Raji (cell line): ENCODE measurements around the gene TPO.

Experiments
- POLR2A ChIP-seq: IDR thresholded peaks from 2 replicates; pipeline ENCODE4 v1.6.1; 2011; ENCODE audit warnings: low read depth, low read length, control low read depth; ENCODE audit not compliant: insufficient read depth

TPO gene

DNA sequence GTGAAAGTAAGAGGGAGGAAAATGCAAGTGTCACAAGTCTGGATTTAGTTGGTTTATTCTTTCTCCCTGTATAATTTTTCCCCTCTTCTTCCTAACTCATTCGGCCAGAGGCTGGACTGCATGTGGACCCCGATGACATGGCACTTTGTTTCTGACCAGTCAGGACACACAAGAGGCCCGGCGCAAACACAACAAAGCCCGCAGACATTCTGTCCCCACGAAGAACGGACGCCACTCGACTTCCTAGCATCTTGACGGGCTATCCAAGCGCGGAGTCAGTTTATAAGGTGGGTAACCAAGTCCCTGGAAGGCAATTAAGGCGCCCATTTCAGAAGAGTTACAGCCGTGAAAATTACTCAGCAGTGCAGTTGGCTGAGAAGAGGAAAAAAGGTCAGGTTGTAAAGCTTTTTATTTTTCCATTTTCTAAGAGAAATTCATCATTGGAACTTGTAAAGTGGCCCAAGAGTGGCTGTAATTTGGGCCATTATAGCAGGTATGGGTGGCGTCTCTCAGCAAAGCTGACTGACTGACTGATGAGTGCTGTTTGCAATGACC, at the start of gene TPO:
Gene TPO, plus strand, starts transcription at position 308 of the 555 bp plus-strand sequence. CDS start 946 bp downstream, outside the sequence.
- no peak for TF ChIP-seq POLR2A

DNA sequence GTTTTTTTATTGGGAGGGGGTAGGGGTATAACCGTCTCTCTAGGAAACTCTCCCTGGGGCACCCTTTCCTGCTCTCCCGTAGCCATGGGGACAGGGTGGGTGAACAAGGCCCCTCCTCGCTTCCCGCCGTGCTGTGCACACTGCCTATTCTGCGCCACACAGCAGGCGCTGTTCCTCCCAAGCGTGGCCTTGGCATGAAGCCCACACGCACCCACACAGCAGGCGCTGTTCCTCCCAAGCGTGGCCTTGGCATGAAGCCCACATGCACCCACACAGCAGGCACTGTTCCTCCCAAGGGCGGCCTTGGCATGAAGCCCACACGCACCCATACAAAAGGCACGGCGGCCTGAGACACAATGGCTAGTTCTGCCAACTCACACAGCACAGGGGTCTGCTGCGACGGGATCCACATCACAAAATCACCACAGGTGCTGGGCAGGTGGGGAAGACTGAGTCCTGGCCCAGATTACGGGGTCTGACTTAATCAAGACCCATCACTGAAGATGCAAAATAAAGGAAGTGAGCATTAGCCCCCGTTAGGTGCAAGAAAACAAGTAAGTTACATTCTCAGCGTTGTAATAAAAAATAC, 46.6 kb upstream of the TPO start:
- TF ChIP-seq POLR2A, result no peak

DNA sequence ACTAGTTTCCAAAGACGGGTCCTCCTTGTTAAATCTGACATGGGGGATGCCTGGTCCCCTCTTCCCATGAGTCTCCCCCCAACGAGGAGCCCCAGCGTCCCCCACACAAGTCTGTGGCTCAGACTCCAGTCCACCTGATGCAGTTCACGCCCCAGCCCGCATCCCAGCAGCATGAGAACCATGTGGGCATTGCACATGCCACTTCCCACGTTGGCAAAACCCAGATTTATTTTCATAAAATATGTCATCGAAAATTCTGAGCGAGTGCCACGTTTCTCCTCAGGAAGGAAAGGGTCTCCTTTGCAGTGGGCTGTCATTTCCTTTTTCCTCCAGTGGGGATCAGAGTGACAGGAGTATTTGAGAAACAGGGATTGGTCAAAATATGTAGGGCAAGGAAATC, 45.7 kb upstream of the TPO start:
- no peak for TF ChIP-seq POLR2A

DNA sequence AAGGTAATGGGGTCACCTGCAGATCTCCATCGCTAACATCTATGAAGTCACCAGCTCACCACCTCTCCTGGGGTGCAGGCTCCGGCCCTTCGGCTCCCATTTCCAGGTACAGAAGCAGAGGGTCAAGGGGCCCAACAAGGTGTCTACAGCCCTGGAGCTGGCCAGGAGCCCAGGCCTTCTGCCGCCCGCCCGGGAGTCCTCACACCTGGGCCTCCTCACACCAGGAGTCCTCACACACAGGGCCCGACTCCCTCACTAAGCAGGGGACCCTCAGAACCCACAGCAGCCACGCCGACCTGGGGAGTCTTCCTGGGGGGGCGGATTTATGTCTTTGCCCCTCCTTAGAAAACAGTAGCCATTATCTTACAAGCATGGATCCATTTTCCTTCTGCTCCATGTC, 43.4 kb upstream of the TPO start:
- TF ChIP-seq POLR2A, result no peak

DNA sequence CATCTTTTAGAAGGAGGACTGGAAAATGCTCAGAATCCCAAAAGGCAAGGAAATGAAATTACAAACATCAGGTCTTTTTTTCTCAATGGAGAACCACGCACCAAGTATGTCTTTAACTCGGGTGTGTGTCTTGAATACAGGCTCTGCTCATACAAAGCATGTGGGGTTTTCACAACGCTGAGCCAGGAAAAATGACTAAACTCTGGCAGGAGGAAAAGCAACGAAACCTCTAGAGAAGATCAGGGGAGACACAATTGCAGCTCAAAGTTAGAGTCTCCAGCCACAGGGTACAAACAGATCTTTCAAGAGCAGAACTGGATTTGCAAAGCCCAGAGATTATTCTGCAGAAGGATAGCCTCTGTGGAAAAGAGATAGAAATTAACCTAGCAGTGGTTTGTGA, 42.8 kb upstream of the TPO start:
- TF ChIP-seq POLR2A, result no peak

DNA sequence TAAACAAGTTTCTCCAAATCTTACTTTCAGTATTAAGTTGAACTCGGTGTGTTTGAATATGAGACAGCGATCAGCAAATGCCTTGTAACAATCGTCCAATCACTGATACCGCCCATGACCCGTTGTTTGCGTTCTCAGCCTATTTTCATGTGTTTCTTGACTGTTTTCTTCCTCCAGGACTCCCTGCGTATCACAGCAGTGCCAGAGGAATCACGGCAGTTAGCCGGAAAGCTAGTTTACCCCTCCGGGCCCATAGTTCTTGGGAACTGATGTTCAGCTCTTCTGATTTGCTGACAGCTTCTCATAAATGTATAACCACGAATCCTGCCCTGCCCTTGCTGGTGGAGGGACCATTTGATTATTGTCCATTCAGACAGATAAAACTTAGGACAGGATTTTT, 42.2 kb upstream of the TPO start:
- no peak for TF ChIP-seq POLR2A

DNA sequence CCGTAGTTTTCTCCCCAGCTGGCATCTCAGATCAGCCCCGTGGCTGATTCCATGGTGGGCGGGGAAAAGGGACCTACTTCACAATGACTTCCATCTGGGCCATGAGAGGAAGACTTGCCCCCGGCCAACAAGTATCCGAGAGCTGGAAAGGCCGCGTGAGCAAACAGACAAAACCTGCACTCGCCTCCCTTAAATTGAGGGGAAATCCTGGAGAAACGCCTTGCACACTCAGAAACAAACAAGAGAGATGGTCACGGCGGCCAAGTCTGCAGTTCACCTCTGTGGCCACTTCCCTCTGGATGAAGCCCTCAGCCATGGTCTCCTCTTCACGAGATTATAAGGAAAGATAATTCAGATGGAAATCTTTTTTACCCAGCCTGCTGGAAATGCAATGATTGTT, 39.4 kb upstream of the TPO start:
- no peak for TF ChIP-seq POLR2A

DNA sequence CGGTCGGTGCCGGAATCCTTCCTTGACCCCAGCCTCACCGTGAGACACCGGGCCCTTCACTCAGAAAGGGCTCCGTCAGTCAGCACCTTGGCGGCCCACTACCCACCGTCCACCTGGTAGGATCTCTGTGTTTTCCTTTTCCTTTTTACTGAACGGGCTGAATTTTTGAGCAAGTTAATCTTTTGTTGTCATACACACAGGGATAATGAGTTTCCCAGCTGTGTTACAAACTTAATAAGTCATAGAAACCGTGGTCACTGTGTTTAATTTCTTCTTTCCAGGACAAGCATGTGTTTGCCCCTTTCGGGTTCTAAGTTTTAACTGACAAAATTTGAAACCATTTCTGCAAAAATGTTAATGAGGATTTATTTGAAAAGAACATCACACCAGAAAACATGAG, 39.0 kb upstream of the TPO start:
- no peak for TF ChIP-seq POLR2A

DNA sequence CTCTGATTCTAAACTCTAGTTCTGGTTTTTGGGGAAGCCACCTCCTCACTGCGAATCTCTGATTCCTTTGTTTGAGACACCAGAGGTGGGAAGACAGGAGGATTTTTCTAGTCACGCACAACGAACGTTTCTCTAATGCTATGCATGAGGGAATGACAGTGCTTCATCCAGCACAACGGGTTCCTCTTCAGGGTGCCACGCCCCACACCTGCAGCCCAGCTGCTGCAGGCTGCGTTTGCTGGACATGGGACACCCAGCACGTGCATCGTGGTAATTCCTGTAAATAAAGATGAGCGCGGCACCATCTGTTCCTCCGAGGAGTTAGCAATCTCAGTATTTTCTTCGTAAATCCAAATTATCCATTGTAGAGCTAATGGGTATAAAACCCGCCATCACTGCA, 37.5 kb upstream of the TPO start:
- no peak for TF ChIP-seq POLR2A

DNA sequence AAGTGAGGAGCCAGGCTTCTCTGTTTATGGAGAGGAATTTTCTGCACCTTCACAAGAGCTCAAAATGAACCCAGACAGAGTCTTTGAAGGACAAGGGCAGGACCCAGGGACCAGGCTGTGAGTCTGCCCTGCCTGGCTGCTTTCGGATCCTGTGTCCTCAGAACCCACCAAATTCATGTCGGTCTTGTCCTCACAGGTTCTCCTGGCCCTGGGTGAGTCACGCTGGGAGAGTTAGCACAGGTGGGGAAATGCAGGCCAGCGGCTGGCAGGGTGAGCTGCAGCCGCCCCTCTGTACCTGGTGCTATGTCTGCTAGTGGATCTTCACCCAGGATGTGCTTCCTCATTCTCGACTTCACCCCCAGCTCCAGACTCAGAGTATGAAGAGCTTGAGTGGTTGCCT, 35.8 kb upstream of the TPO start:
- TF ChIP-seq POLR2A, result no peak

DNA sequence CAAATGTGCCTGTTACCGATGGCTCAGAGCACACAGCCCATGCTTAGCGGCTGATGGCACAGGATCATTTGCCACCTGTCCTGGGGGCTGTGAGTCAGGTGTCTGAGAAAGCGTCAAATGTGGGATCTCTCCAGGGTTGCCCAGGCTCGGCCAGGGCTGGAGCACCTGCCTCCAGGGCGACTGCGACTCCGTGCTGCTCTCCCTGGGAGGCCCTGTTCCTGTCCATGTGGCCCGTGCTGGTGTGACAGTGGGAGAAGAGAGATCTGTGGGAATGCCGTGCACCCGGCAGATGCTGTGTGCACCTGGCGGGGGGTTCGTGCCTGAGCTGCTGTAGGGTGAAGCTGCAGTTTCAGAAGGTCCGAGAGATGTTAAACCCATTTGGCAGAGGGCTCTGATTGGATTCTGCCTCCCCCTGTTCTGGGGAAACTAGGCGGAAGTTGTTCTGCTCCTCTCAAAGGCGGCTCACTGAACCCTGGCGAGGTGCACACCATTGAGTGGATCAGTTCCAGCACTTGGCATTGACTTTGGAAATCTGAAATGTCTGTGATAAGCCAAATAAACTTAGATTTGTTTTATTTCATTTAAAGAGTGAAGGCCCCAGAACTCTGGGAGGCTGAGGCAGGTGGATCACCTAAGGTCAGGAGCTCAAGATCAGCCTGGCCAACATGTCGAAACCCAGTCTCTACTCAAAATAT, 34.7 kb upstream of the TPO start:
- no peak for TF ChIP-seq POLR2A

DNA sequence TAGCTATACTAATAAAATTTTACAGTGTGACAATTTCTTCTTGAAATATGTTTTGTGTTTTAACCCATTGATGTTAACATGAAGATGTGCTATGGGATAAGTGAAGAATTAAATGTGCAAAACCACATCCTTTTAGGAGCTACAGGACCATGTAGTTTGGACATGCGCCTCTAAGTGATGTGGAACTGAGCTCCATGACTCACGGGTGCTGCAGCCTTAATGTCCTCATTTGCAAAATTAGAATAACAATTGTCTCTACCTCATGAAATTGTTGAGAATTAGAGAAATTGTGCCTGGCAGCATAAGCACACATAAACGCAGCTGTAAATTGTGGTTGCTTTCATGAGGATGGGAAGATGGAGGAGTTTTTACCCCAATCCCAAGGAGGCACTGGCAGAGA, 31.6 kb upstream of the TPO start:
- no peak for TF ChIP-seq POLR2A

DNA sequence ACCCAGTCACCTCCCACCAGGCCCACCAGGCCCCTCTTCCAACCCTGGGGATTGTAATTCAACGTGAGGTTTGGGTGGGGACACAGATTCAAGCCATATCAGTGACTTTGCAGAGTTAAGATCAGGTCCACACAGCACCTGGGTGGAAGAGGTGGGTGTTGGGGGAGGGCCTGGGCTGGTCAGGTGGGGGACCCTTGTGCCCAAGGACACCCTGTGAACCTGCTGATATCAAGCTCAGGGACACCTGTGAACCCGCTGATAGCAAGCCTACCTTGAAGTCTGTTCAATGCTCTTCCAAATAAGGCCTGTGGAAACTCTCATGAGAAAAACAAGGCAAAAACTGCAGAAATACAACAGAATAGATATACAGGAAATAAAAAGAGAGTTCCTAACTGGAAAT, 19.9 kb upstream of the TPO start:
- TF ChIP-seq POLR2A, result no peak

DNA sequence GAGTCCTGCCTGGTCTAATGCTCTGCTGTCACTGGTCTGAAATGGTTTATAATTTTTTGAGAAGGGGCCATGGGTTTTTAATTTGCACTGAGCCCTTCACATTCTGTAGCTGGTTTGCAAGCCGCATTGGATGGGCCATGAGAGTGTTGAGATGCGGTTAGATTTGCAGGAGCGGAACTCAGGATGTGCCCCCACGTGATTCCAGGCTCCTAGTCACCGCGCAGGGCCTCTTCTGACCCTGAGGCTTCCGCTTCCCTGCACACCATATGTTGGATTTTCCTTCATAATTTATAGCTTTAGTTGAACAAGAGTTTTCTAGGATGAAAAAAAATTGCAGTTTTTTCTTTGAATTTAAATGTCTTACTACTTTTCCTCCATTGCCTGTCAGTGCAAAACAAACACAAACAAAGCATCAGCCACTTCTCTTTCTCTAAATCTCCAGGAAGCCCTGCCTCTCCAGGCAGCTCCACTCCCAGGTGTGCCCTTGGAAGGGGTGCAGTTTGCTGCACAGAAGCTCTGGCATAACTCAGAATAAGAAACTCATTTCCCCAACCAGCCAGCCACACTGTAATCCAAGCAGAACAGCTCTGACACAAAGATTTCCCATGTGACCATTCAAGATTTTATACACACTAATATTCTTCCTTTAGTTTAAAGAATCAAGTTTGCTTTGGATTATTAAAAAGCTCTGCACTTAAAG, 18.4 kb upstream of the TPO start:
- no peak for TF ChIP-seq POLR2A

DNA sequence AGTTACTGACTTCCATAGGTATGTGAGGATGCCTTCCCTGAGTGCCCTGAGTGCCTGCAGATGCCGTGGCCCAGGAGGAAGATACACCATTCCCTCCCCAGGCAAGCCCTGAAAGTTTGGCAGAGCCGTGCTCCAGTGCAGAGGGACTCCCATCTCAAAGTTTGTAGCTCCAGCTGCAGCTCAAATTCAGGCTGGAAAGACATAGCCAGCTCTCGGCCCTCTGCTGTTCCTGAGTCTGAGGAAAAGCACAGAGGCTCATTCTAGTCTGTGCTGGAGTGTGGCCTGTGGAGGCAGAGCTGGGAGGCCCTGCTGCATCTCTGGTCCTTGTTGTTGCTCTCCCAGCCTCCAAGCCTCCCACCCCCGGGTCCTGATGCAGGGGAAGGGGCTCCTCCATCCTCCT, 15.9 kb upstream of the TPO start:
- TF ChIP-seq POLR2A, result no peak

DNA sequence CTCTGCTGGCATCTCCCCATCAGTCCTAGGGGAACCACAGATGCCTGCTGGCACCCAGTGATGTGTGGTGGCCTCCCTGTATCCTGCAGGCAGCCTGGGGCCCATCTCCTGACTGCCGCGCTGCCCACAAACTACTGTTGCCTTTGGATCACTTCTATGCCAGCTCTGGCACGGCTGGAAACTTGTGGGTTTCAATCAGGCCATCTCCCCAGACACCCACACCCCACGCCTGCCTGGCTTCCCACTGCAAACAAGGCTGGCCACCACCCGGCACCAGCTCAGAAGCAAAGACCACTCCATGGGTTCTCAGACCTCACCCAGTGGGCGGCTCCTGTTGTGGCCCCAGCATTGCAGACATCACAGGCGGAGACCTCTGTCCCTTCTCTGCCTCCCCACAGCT, 15.1 kb upstream of the TPO start:
- TF ChIP-seq POLR2A, result no peak

DNA sequence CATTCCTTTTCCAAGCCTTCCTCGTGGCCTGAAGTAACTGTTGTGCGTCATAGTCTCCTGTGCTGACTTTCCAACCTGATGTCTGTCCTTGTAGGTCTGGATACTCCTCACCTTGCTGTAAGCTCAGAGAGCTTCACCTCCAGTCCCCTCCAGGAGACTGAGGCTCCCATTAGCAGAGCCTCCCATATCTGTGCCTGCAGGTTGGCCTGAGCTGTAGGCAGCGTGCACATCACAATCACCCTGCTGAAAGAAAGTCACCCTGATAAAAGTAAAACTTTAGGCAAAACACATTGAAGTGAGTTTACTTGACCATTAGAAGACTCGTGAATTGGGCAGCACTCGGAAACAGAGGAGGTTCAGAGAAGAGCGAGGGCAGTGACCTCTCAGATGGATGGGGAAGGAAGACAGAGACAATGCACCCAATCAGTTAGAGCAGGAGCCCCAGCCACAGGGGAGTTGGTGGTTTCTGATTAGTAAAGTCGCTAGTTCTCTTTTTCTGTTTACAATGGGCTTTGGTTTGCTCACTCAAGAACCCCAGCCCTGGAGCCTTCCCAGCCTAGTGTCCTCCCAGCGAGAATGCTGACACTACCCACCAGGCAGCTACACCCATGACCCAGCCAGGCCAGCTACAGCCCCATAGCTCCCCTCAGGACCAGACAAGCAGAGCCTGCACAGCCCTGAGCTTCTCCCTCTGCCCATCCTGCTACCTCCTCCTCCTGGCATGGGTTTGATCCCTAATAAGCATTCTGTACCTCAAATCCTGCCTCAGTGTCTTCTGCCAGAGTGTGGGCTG, 12.1 kb upstream of the TPO start:
- no peak for TF ChIP-seq POLR2A
